NCI-H1694 treated with DMSO at 0.1 percent for 48 hours (cell line): Measurements from ENCODE around the gene UBAP2L.
"Not testable (repeated sequence)": the region's sequence is repeated elsewhere in the genome, so short reads cannot be mapped to it uniquely, and the experiment has no call there.

ENCODE experiments used
- DNase-seq: peaks from one replicate; lab custom pipeline; 2025; lab: John Stamatoyannopoulos, UW

UBAP2L gene

DNA sequence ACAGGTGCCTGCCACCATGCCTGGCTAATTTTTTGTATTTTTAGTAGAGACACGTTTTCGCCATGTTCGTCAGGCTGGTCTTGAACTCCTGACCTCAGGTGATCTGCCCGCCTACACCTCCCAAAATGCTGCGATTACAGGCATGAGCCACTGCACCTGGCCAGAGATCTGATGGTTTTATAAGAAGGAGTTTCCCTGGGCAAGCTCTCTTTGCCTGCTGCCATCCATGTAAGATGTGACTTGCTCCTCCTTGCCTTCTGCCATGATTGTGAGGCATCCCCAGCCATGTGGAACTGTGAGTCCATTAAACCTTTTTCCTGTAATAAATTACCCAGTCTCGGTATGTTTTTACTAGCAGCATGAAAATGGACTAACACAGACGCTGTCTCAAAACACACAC lies 88.4 kb downstream of the UBAP2L start:
- not testable (repeated sequence) for DNase-seq

DNA sequence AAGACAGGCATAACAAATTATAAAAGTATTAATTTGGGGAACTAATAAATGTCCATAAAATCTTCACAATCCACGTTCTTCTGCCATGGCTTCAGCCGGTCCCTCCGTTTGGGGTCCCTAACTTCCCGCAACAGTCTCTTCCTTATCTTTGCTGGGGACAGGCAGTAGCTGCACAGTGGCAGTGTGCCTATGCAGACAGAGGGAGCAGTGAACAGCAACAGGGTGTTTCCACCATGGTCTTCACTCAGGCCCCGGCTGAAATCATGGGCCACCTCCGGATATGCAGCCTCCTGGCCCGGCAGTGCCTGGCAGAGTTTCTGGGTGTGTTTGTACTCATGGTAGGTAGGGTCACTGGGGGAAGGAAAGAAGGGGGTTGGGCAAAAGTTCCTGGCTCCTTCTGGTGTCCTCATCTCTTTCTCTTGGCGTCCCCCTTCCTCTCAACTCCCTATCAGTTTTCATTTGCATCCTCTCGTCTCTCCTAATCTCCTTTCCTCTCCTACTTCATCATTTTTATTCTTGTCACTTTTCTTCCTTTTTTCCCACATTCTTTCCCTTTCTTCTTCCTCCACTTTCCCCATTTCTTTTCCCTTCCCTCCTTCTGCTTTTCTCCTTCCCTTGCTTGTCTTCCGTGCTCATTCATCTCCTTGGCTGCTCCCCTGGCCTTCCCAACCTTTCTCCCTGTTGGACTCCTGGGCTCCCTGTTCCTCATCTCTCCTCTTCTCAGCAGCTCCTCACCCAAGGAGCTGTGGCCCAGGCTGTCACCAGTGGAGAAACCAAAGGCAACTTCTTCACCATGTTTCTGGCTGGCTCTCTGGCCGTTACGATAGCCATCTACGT lies 91.7 kb downstream of the UBAP2L start:
- DNase-seq: not testable (repeated sequence)

DNA sequence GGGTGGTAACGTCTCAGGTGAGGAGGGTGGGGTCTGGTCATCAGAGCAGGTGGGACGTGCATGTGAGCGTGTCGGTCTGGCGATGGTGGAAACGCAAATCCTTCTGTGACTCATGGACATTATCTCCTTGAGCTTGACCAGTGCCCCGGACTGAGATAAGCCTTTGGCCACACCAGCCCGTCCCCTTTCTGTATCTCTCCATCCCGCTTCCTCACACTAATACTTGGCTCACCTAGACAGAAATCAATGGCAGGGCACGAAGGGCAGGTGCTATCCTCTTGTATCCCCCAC lies 92.3 kb downstream of the UBAP2L start:
- DNase-seq: no peak

DNA sequence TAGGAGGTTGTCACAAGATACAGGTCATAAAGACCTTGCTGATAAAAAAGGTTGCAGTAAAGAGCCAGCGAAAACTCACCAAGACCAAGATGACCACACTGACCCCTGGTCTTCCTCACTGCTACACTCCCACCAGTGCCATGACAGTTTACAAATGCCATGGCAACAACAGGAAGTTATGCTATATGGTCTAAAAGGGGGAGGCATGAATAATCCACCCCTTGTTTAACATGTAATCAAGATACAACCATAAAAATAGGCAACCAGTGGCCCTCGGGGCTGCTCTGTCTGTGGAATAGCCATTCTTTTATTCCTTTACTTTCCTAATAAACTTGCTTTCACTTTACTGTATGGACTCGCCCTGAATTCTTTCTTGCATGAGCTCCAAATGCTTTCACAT lies 93.5 kb downstream of the UBAP2L start:
- DNase-seq: not testable (repeated sequence)

DNA sequence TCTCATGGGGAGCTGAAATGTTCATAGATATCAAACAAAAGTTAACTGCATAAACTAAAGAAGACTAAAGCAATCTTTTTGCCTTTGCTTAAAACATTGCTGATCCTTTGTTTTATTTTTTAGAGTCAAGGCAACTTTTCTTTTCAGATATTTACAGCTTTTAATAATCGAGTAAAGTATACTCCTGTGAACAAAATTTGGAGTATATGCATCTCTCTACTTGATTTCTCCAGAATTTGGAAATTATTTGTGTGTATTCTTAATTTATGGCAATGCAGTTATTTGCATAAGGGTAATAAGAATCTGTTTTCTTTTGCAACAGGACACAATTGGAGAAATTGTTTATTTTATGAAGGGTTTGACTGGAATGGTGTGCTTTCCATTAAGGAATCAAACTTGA lies 95.9 kb downstream of the UBAP2L start:
- no peak for DNase-seq

DNA sequence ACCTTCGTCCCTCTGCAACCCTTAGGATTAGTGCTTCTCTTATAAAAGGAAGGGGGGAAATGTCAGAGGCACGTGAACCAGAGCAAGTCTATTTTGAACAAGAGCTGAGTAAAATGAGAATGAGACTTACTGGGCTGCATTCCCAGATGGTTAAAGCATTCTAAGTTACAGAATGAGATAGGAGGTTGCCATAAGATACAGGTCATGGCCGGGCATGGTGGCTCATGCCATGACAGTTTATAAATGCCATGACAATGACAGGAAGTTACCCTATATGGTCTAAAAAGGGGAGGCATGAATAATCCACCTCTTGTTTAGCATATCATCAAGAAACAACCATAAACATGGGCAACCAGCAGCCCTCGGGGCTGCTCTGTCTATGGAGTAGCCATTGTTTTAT lies 97.6 kb downstream of the UBAP2L start:
- no peak for DNase-seq
